ENCODE results near the gene PLD5. TPM values are rescaled to one million over a fixed set of nuclear protein-coding genes. Genes with fewer than 3 reads are reported as not detected.

Gene PLD5
- total RNA-seq, result not detected
- long read RNA-seq, result 0 reads

DNA sequence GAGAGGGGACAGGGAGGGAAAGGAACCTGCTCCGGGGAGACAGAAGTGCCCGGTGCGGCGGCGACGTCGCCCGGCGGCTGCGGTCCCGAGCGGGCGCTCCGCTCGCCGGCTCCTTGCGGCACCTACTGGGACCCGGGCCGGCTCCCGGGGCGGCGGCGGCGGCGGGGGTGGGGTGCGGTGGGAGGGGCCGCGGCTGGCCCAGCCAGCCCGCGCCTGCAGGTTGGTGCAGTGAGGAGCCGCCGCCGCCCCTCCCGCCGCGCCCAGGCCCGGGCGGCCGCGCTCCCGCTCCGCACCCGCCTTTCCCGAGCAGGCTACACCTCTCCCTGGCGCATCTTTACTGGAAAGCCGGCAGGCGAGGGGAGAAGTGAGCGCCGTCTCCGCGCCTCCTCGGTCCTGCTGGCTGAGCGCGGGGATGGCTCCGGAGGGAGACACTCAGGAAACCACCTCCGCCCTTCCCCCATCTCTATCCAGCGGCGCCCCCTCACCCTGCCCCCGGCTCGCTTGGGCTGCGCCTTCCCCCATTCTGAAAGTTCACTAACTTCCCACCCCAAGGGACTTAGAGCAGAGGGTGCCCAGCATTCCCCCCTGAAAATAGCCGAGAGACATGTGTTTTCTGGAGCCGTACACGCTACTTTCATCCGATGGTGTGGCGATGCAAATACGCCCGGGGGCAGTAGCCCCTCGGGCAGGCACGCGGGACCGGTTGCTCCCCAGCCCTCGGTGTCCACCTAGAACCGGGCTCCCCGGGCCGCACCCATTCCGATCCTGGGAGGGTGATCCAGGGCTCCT lies at the start of gene PLD5:
TSS of gene PLD5 (minus strand) at position 127 of the 789 bp plus-strand sequence.
- intact Hi-C loops (cut with micrococcal nuclease), result no loop called here
- ATAC-seq, result peak; percentile 27
- DNase-seq, result no peak

GRCh38 chr1:242569867-242570266 lies 45.4 kb upstream of the PLD5 start:
- ATAC-seq, result no peak
- DNase-seq, result no peak
- intact Hi-C loops (cut with micrococcal nuclease), result no loop called here

DNA sequence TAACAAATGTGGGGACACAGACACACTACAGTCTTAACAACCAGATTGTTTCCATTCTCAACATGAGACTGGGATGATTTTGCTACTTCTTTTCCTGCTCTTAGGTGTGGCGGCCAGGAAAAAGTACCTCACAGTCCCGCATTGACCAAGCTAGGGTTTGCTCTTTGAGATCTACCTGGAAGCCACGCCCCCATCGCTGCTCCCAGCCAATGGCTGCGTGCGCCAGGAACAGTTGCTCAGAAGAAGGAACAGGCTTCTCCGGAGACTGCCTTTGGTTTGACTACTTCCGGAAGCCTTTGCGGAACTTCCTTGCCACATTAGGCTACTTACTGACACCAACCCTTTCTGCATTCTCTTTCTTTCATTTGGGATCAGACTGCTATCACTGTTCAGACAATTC lies 44.2 kb upstream of the PLD5 start:
- ATAC-seq (no peak), DNase-seq (no peak)
- intact Hi-C loops (cut with micrococcal nuclease), result no loop called here

DNA sequence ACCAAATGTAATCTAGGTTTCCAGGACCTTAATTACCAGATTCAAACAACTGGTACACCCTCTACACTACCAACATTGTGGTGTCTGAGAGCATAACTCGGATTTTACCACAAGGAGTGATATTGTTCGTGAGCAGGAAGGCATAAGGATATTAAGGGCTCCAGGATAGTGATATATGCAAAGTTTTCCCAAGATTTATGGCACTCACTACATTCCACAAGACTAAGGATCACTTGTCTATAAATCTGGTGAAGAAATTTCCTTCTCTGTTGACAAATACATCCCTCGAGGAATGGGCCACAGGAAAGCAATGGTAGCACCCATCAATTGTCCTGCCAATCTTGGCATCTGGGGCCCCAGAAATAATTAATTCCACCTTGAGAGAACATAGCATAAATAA lies 43.1 kb upstream of the PLD5 start:
- ATAC-seq, result no peak
- intact Hi-C loops (cut with micrococcal nuclease), result no loop called here
- DNase-seq, result no peak

DNA sequence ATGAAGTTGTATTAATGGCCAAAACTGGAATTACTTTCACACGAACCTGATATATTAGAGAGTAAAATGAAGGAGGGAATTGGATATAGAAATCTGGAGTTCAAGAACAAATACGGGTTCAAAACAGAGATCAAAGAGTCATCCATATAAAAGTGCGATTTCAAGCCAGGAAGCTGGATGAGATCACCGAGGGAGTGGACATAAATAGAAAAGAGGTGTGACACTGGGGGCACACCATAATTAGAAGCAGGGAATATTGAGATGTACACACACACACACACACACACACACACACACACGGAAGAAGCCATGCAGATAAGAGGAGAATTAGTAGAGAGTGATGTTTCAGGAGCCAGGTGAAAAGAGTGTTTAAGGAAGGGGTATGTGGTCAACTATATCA lies 32.3 kb upstream of the PLD5 start:
- ATAC-seq, result no peak
- intact Hi-C loops (cut with micrococcal nuclease), result no loop called here
- no peak for DNase-seq

- intact Hi-C loops (cut with micrococcal nuclease), result no loop called here
- no peak for ATAC-seq
- DNase-seq, result no peak
Measured at GRCh38 chr1:242556276-242556675, 31.8 kb upstream of the PLD5 start.

- intact Hi-C loops (cut with micrococcal nuclease), result no loop called here
- ATAC-seq (no peak), DNase-seq (no peak)
Measured at GRCh38 chr1:242554577-242554976, 30.1 kb upstream of the PLD5 start.

DNA sequence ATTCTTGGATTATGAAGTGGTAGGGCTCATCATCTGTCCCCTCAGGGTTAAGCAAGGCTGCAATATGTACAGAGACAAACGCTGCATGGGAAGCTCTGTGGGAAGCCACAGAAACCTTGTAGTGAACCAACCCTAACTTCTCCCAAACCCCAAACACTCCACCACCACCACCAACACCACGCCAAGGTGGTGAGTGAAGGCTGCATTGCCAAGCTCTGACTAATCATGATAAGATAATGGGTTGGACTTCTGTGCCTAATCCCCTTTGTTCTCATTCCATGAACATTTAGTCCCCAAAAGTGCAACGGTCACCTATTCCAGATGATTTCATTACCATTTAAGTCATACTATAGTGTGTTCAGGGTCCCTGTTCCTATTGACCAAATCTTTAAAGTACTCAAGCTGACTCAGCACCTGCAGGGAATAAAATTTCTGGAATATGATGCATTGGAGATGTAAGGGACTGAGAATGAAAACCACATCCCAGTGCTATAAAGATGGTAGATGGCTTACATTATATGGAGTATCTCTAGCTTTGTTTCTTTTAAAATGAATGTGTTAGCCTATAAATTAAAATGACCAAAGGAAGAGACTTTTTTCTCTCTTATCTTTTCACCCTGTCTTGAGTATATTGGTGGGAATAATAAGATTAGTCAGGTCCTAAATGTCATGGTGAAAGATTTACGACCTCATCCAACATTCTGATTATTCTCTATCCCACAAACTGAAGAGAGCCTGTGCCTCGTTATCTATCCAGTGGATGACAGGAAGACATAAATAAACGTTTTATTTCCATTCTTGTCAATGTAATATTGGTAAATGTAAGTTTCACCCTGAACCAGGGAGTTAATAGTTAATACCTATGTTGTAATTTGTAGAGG lies 22.6 kb upstream of the PLD5 start:
- ATAC-seq (no peak), DNase-seq (no peak)
- intact Hi-C loops (cut with micrococcal nuclease), result no loop called here

DNA sequence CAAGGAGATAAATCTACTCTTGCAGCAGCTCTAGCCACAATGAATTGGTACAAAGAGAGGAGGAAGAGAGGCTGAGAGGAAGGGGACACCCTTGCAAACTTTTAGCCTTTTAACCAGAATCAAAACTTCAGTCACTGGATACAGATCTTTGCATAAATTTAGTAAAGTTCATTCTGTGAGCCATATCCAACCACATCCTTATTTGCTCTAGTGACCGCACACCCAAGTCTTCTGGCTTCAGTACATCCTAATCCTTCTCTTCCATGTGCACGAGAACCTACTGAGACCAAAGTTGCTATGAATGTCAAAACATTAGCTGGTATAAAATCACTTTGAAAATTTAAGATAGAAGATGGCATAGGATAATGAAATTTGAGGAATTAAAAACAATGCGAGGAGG lies 21.9 kb upstream of the PLD5 start:
- DNase-seq, result no peak
- intact Hi-C loops (cut with micrococcal nuclease), result no loop called here
- no peak for ATAC-seq

GRCh38 chr1:242544071-242544470 lies 19.6 kb upstream of the PLD5 start:
- DNase-seq (no peak), ATAC-seq (no peak)
- intact Hi-C loops (cut with micrococcal nuclease), result no loop called here

- intact Hi-C loops (cut with micrococcal nuclease), result no loop called here
Measured at GRCh38 chr1:242542271-242542670, 17.8 kb upstream of the PLD5 start.

GRCh38 chr1:242535986-242536385 lies 11.5 kb upstream of the PLD5 start:
- intact Hi-C loops (cut with micrococcal nuclease), result no loop called here
- ATAC-seq (no peak), DNase-seq (no peak)

More at GRCh38 chr1:242542271-242542670, 17.8 kb upstream of the PLD5 start:
- no peak for DNase-seq
- no peak for ATAC-seq

DNA sequence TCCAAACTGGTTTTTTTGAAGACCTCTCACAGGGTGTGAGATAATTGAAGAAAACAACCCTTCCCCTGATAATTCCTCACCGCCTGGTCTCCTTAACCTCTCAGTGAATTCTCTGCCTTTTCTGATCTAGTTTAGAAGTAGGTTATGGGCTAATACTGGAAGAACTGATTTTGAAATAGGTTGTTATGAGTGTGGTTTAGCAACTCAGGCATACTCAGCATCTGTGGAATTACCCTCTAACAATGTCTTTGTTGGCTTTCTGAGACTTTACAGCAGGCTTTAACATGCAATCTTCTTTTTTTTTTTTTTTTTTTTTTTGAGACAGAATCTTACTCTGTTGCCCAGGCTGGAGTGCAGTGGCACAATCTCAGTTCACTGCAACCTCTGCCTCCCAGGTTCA lies 10.3 kb upstream of the PLD5 start:
- intact Hi-C loops (cut with micrococcal nuclease), result no loop called here
- no peak for ATAC-seq
- DNase-seq, result no peak

- intact Hi-C loops (cut with micrococcal nuclease), result no loop called here
- ATAC-seq (no peak), DNase-seq (no peak)
Measured at GRCh38 chr1:242530761-242531160, 6.3 kb upstream of the PLD5 start.

- intact Hi-C loops (cut with micrococcal nuclease), result no loop called here
- ATAC-seq (no peak), DNase-seq (no peak)
Measured at GRCh38 chr1:242525769-242526168, 1.3 kb upstream of the PLD5 start.

- no peak for ATAC-seq
- no peak for DNase-seq
- intact Hi-C loops (cut with micrococcal nuclease), result no loop called here
Measured at GRCh38 chr1:242525360-242525722, 844 bp upstream of the PLD5 start.

GRCh38 chr1:242523719-242524570 lies 552 bp downstream of the PLD5 start:
- DNase-seq (no peak), ATAC-seq (peak; percentile 75)
- intact Hi-C loops (cut with micrococcal nuclease), result no loop called here

GRCh38 chr1:242522996-242523718 lies 1.3 kb downstream of the PLD5 start:
- DNase-seq (no peak), ATAC-seq (no peak)
- intact Hi-C loops (cut with micrococcal nuclease), result no loop called here

DNA sequence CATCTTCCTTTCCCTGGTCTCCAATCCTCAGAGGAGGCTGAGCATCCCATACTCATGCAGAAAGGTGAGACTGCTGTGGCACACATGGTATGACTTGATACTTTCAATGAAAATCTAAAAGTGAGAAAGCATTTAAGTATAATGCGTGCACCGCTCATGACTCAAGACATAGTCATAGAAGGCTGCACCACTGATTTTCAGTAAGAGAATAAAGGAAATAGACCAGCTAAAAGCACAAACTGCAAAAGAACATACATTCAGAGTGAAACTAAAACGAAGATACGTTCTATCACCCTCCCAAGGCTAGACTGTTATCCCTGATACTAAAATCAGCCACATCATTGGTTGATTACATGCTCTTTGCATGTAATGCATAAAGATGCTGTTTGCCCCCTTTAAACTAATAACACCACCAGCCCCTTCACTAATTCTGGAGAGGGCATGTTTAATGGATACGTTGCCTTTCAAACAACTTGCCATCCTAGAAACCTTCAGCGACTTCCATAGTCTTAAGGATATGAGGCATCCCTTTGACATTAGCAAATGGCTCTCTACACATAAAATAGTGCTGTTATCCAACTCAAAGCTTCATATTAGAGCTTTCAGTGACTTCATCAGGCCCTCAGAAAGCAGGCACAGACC lies 2.1 kb downstream of the PLD5 start:
- no peak for ATAC-seq
- no peak for DNase-seq
- intact Hi-C loops (cut with micrococcal nuclease), result no loop called here
